Measurements from ENCODE around the gene FGD6.

Gene FGD6

GRCh38 chr12:95074766-95075165, 142.5 kb downstream of the FGD6 start:
- DNase-seq = no peak

GRCh38 chr12:95073698-95074520, 143.4 kb downstream of the FGD6 start:
- DNase-seq = no peak

GRCh38 chr12:95072900-95073697, 144.2 kb downstream of the FGD6 start, which contains the start of gene NR2C1:
Gene NR2C1 (minus strand): TSS chr12:95073618. CDS start chr12:95067384, 6,234 bp downstream.
- DNase-seq = peak; percentile 90 to 91

- DNase-seq = no peak
Observed at GRCh38 chr12:95070378-95070777, 146.9 kb downstream of the FGD6 start.

GRCh38 chr12:95066091-95066855, 151.0 kb downstream of the FGD6 start:
- DNase-seq = no peak

- DNase-seq = no peak
Observed at GRCh38 chr12:95060951-95061350, 156.3 kb downstream of the FGD6 start.

GRCh38 chr12:95059984-95060383, 157.3 kb downstream of the FGD6 start:
- no peak for DNase-seq

GRCh38 chr12:95057424-95057823, 159.8 kb downstream of the FGD6 start:
- no peak for DNase-seq

- no peak for DNase-seq
Observed at GRCh38 chr12:95055057-95055456, 162.2 kb downstream of the FGD6 start.

- no peak for DNase-seq
Observed at GRCh38 chr12:95054206-95054605, 163.1 kb downstream of the FGD6 start.

GRCh38 chr12:95051241-95051640, 166.0 kb downstream of the FGD6 start:
- DNase-seq = no peak

GRCh38 chr12:95037906-95038305, 179.4 kb downstream of the FGD6 start:
- DNase-seq = no peak

- no peak for DNase-seq
Observed at GRCh38 chr12:95034750-95035149, 182.5 kb downstream of the FGD6 start.

Measured in stimulated activated CD4-positive, alpha-beta T cell treated with anti-CD3 and anti-CD28 coated beads, Interleukin-2, amount 100 ng/mL, for 24 hours (primary cell).